HEK293 (cell line): ENCODE results near the gene RBM20.

Experiments used
- CTCF ChIA-PET: fragments of 350-600 bp; formaldehyde crosslinking; extraction: SDS; loops from one replicate; lab custom pipeline; 2021; ENCODE audit warnings: antibody characterized with exemption; lab: Yijun Ruan, JAX
- POLR2A ChIA-PET: fragments of 300-600 bp; formaldehyde crosslinking; extraction: SDS; loops from one replicate; lab custom pipeline; 2020; ENCODE audit warnings: antibody characterized with exemption, inconsistent platforms; lab: Yijun Ruan, JAX
- H3K27ac ChIP-seq: fragments of 200-500 bp; sonication (Bioruptor generic); 2 replicates; pipeline ENCODE4 v1.5.1; 2014; ENCODE audit warnings: low read depth, low read length, control low read depth, inconsistent platforms; ENCODE audit errors: extremely low read depth
- H3K36me3 ChIP-seq, 2 experiments: fragments of 200-500 bp in 1 of 2; sonication (Bioruptor generic) in 1 of 2; 1 replicate in 1 of 2; 2 replicates in 1 of 2; pipeline ENCODE4 v1.5.1; 2014 to 2017; ENCODE audit warnings: inconsistent platforms in 2 of 2, low read length in 2 of 2; ENCODE audit not compliant: control insufficient read depth in 2 of 2, insufficient read depth in 1 of 2
- H3K4me1 ChIP-seq: fragments of 200-500 bp; sonication (Bioruptor generic); 2 replicates; pipeline ENCODE4 v1.5.1; 2014; ENCODE audit warnings: mild to moderate bottlenecking, low read length, inconsistent platforms; ENCODE audit not compliant: control insufficient read depth, insufficient read depth
- H3K4me3 ChIP-seq: 2 replicates; pipeline ENCODE4 v1.5.1; 2011; ENCODE audit warnings: low read depth, mild to moderate bottlenecking, control low read depth, low read length, moderate library complexity
- H3K9me3 ChIP-seq: fragments of 200-500 bp; sonication (Bioruptor generic); 2 replicates; pipeline ENCODE4 v1.5.1; 2014; ENCODE audit warnings: low read depth, low read length, inconsistent platforms; ENCODE audit not compliant: control insufficient read depth, insufficient read depth
- GFI1B ChIP-seq: fragments of 450-650 bp; formaldehyde crosslinking; IDR thresholded peaks from 2 replicates; pipeline ENCODE4 v1.5.1; 2016; ENCODE audit warnings: missing biosample characterization, missing genetic modification characterization
- GLIS1 ChIP-seq: fragments of 450-650 bp; formaldehyde crosslinking; IDR thresholded peaks from 2 replicates; pipeline ENCODE4 v1.5.1; 2016; ENCODE audit warnings: missing biosample characterization, missing genetic modification characterization
- KLF16 ChIP-seq: fragments of 450-650 bp; formaldehyde crosslinking; IDR thresholded peaks from 2 replicates; pipeline ENCODE4 v1.5.1; 2017; ENCODE audit warnings: missing biosample characterization, missing genetic modification characterization
- MYNN ChIP-seq: fragments of 450-650 bp; formaldehyde crosslinking; IDR thresholded peaks from 2 replicates; pipeline ENCODE4 v1.5.1; 2016; ENCODE audit warnings: missing biosample characterization, missing genetic modification characterization, borderline replicate concordance
- OSR2 ChIP-seq: fragments of 450-650 bp; formaldehyde crosslinking; IDR thresholded peaks from 2 replicates; pipeline ENCODE4 v1.5.1; 2016; ENCODE audit warnings: missing biosample characterization, missing genetic modification characterization
- RBAK ChIP-seq: fragments of 450-650 bp; formaldehyde crosslinking; IDR thresholded peaks from 2 replicates; pipeline ENCODE4 v1.5.1; 2016; ENCODE audit warnings: missing biosample characterization, missing genetic modification characterization
- SCRT1 ChIP-seq: fragments of 450-650 bp; formaldehyde crosslinking; IDR thresholded peaks from 2 replicates; pipeline ENCODE4 v1.5.1; 2016; ENCODE audit warnings: missing biosample characterization, missing genetic modification characterization, borderline replicate concordance
- SCRT2 ChIP-seq: fragments of 450-650 bp; formaldehyde crosslinking; IDR thresholded peaks from 2 replicates; pipeline ENCODE4 v1.5.1; 2016; ENCODE audit warnings: missing biosample characterization, missing genetic modification characterization
- WT1 ChIP-seq: fragments of 450-650 bp; formaldehyde crosslinking; IDR thresholded peaks from 2 replicates; pipeline ENCODE4 v1.5.1; 2016; ENCODE audit warnings: missing biosample characterization, missing genetic modification characterization
- ZBTB17 ChIP-seq: fragments of 450-650 bp; formaldehyde crosslinking; IDR thresholded peaks from 2 replicates; pipeline ENCODE4 v1.5.1; 2016; ENCODE audit warnings: missing biosample characterization, missing genetic modification characterization
- ZBTB48 ChIP-seq: fragments of 450-650 bp; formaldehyde crosslinking; IDR thresholded peaks from 2 replicates; pipeline ENCODE4 v1.5.1; 2016; ENCODE audit warnings: missing biosample characterization, missing genetic modification characterization
- ZBTB8A ChIP-seq: fragments of 450-650 bp; formaldehyde crosslinking; IDR thresholded peaks from 2 replicates; pipeline ENCODE4 v1.5.1; 2016; ENCODE audit warnings: missing biosample characterization, missing genetic modification characterization
- ZEB2 ChIP-seq: fragments of 450-650 bp; formaldehyde crosslinking; IDR thresholded peaks from 2 replicates; pipeline ENCODE4 v1.5.1; 2016; ENCODE audit warnings: missing biosample characterization, missing genetic modification characterization
- ZIC2 ChIP-seq: fragments of 450-650 bp; formaldehyde crosslinking; IDR thresholded peaks from 2 replicates; pipeline ENCODE4 v1.5.1; 2016; ENCODE audit warnings: missing biosample characterization, missing genetic modification characterization
- ZNF114 ChIP-seq: fragments of 450-650 bp; formaldehyde crosslinking; IDR thresholded peaks from 2 replicates; pipeline ENCODE4 v1.5.0; 2017; ENCODE audit warnings: missing biosample characterization, missing genetic modification characterization
- ZNF121 ChIP-seq: fragments of 450-650 bp; formaldehyde crosslinking; IDR thresholded peaks from 2 replicates; pipeline ENCODE4 v1.5.1; 2016; ENCODE audit warnings: missing biosample characterization, missing genetic modification characterization
- ZNF248 ChIP-seq: fragments of 450-650 bp; formaldehyde crosslinking; IDR thresholded peaks from 2 replicates; pipeline ENCODE4 v1.5.1; 2017; ENCODE audit warnings: missing biosample characterization, missing genetic modification characterization
- ZNF311 ChIP-seq: fragments of 450-650 bp; formaldehyde crosslinking; IDR thresholded peaks from 2 replicates; pipeline ENCODE4 v1.5.1; 2017; ENCODE audit warnings: missing biosample characterization, missing genetic modification characterization, borderline replicate concordance
- ZNF366 ChIP-seq: fragments of 450-650 bp; formaldehyde crosslinking; conservative IDR thresholded peaks from 2 replicates; pipeline ENCODE4 v1.5.1; 2016; ENCODE audit warnings: missing biosample characterization, missing genetic modification characterization
- ZNF473 ChIP-seq: fragments of 450-650 bp; formaldehyde crosslinking; IDR thresholded peaks from 2 replicates; pipeline ENCODE4 v1.5.1; 2017; ENCODE audit warnings: missing biosample characterization, missing genetic modification characterization
- ZNF514 ChIP-seq: fragments of 450-650 bp; formaldehyde crosslinking; IDR thresholded peaks from 2 replicates; pipeline ENCODE4 v1.5.1; 2016; ENCODE audit warnings: missing biosample characterization, missing genetic modification characterization
- ZNF521 ChIP-seq: fragments of 450-650 bp; formaldehyde crosslinking; IDR thresholded peaks from 2 replicates; pipeline ENCODE4 v1.5.1; 2017; ENCODE audit warnings: missing biosample characterization, mild to moderate bottlenecking, missing genetic modification characterization
- ZNF549 ChIP-seq: fragments of 450-650 bp; IDR thresholded peaks from 2 replicates; pipeline ENCODE4 v1.5.1; 2018; ENCODE audit warnings: missing biosample characterization, missing genetic modification characterization, mild to moderate bottlenecking, inconsistent platforms, moderate library complexity
- ZNF558 ChIP-seq: fragments of 450-650 bp; formaldehyde crosslinking; IDR thresholded peaks from 2 replicates; pipeline ENCODE4 v1.5.1; 2016; ENCODE audit warnings: missing biosample characterization, missing genetic modification characterization
- ZNF571 ChIP-seq: fragments of 450-650 bp; formaldehyde crosslinking; IDR thresholded peaks from 2 replicates; pipeline ENCODE4 v1.5.0; 2017; ENCODE audit warnings: missing biosample characterization, missing genetic modification characterization
- ZNF600 ChIP-seq: fragments of 450-650 bp; formaldehyde crosslinking; IDR thresholded peaks from 2 replicates; pipeline ENCODE4 v1.5.1; 2016; ENCODE audit warnings: missing biosample characterization, missing genetic modification characterization
- ZNF654 ChIP-seq: fragments of 450-650 bp; formaldehyde crosslinking; IDR thresholded peaks from 2 replicates; pipeline ENCODE4 v1.5.1; 2016; ENCODE audit warnings: low read depth, missing biosample characterization, missing genetic modification characterization
- ZNF704 ChIP-seq: fragments of 450-650 bp; formaldehyde crosslinking; IDR thresholded peaks from 2 replicates; pipeline ENCODE4 v1.5.1; 2016; ENCODE audit warnings: missing biosample characterization, missing genetic modification characterization
- ZNF76 ChIP-seq: fragments of 450-650 bp; formaldehyde crosslinking; IDR thresholded peaks from 2 replicates; pipeline ENCODE4; 2016; ENCODE audit warnings: low read depth, missing biosample characterization, missing genetic modification characterization, borderline replicate concordance
- TF ChIP-seq, protein P1 (sequence below): fragments of 450-650 bp; formaldehyde crosslinking; IDR thresholded peaks from 2 replicates; pipeline ENCODE4 v1.5.1; 2016; ENCODE audit warnings: missing biosample characterization, missing genetic modification characterization, borderline replicate concordance
- TF ChIP-seq, protein P2 (sequence below): fragments of 450-650 bp; formaldehyde crosslinking; IDR thresholded peaks from 2 replicates; pipeline ENCODE4; 2016; ENCODE audit warnings: missing biosample characterization, missing genetic modification characterization

Gene RBM20

GRCh38 chr10:110724116-110724921, 80.2 kb downstream of the RBM20 start:
- no peak overlapping the region for H3K27ac ChIP-seq
- no peak for TF ChIP-seq ZNF311 (tag by site-specific recombination)
- TF ChIP-seq WT1 (tag by site-specific recombination) = no peak
- no peak for TF ChIP-seq ZNF114 (tag by site-specific recombination)
- no peak for TF ChIP-seq ZNF366
- no peak for TF ChIP-seq ZNF514 (tag by site-specific recombination)
- TF ChIP-seq SCRT1 (tag by site-specific recombination) = peak; percentile 60; the same call in 1 of the 2 replicates
- no peak for TF ChIP-seq ZNF521
- TF ChIP-seq ZBTB48 = no peak
- TF ChIP-seq, protein P1, sequence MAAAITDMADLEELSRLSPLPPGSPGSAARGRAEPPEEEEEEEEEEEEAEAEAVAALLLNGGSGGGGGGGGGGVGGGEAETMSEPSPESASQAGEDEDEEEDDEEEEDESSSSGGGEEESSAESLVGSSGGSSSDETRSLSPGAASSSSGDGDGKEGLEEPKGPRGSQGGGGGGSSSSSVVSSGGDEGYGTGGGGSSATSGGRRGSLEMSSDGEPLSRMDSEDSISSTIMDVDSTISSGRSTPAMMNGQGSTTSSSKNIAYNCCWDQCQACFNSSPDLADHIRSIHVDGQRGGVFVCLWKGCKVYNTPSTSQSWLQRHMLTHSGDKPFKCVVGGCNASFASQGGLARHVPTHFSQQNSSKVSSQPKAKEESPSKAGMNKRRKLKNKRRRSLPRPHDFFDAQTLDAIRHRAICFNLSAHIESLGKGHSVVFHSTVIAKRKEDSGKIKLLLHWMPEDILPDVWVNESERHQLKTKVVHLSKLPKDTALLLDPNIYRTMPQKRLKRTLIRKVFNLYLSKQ = no peak
- TF ChIP-seq ZNF600 (tag by site-specific recombination) = peak; percentile 47; the same call in 1 of the 2 replicates
- TF ChIP-seq, protein P2, sequence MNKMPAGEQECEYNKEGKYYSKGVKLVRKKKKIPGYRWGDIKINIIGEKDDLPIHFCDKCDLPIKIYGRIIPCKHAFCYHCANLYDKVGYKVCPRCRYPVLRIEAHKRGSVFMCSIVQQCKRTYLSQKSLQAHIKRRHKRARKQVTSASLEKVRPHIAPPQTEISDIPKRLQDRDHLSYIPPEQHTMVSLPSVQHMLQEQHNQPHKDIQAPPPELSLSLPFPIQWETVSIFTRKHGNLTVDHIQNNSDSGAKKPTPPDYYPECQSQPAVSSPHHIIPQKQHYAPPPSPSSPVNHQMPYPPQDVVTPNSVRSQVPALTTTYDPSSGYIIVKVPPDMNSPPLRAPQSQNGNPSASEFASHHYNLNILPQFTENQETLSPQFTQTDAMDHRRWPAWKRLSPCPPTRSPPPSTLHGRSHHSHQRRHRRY (tag by site-specific recombination) = no peak
- TF ChIP-seq ZNF704 = no peak
- no peak for TF ChIP-seq ZEB2 (tag by site-specific recombination)
- no peak for TF ChIP-seq RBAK
- peak; percentile 82 for TF ChIP-seq SCRT2
- H3K36me3 ChIP-seq = no peaks in the 10 kb centered on the region
- ChIA-PET POLR2A (no interaction called here), CTCF (no interaction called here)
- H3K4me1 ChIP-seq = 0 out of 2 replicates have a peak, but pooled peaks cover 2% of the 10 kb centered on the region
- H3K9me3 ChIP-seq = no peaks in the 10 kb centered on the region
- H3K4me3 ChIP-seq = no peak overlapping the region

- TF ChIP-seq ZNF76 (tag by site-specific recombination) (no peak), GFI1B (tag by site-specific recombination) (no peak), WT1 (tag by site-specific recombination) (no peak), GLIS1 (tag by site-specific recombination) (no peak), ZNF549 (no peak), OSR2 (tag by site-specific recombination) (no peak), KLF16 (tag by site-specific recombination) (no peak), ZIC2 (tag by site-specific recombination) (no peak), ZNF521 (no peak), ZNF248 (tag by site-specific recombination) (no peak), ZNF571 (no peak), ZNF473 (tag by site-specific recombination) (no peak), ZNF654 (no peak), ZBTB8A (tag by site-specific recombination) (no peak), ZNF558 (no peak), MYNN (tag by site-specific recombination) (no peak), ZNF121 (no peak), ZBTB17 (tag by site-specific recombination) (no peak)
- TF ChIP-seq, protein P2 (tag by site-specific recombination) = no peak
- TF ChIP-seq, all 188 proteins: peak for 0
- H3K4me1 ChIP-seq = no peaks in the 10 kb centered on the region
- CTCF ChIA-PET = no interaction called here
- POLR2A ChIA-PET = no interaction called here
- no peak overlapping the region for H3K4me3 ChIP-seq
- H3K27ac ChIP-seq = no peak overlapping the region
- H3K36me3 ChIP-seq = no peaks in the 10 kb centered on the region
- no peaks in the 10 kb centered on the region for H3K9me3 ChIP-seq
Observed at GRCh38 chr10:110724937-110725336, 80.8 kb downstream of the RBM20 start.
